Measurements from ENCODE around the gene AMPD2.
A peak's percentile ranks its signal among the peaks of the same experiment; 100 is the strongest.
"Not testable (repeated sequence)": the region's sequence is repeated elsewhere in the genome, so short reads cannot be mapped to it uniquely, and the experiment has no call there.

Gene AMPD2

DNA sequence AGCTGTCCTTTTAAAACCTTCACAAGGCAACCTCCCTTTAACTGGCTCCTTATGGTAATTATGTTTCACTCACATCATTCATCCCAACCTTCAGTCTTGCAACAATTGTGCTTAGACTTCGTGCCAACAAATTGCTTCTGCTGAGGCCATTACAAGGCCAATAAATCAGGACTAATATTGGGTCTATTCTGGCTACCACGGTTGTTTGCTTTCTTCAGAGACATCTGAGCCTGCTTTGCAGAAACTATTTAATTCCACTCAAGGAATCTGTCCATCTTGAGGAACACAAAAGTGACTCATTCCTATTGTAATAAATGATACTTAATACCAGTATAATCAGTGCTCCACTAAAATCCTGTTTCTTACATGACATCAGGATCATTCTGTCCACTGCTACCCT, 33.7 kb downstream of the AMPD2 start:
- DNase-seq (ENCODE audit: low read depth) = no peak

DNA sequence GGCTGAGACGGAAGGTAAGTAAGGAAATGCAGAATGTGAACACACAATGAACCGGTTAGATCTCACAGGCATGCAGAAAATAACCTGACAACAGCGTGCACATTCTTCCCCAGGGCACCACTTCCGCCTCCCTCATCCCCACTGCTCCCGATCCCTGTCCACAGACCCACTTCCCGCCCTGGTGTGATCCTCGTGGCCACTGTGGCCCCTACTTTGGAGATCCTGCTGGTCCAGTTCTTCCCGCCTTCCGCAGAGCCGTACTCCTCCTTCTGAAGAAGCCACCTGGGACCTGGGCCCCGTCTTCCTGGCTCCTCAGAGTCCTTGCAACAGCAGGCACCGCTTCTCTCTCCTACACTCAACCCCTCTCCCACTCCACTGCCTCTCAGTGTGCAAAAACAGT, 34.9 kb downstream of the AMPD2 start:
- no peak for DNase-seq (ENCODE audit: low read depth)

DNA sequence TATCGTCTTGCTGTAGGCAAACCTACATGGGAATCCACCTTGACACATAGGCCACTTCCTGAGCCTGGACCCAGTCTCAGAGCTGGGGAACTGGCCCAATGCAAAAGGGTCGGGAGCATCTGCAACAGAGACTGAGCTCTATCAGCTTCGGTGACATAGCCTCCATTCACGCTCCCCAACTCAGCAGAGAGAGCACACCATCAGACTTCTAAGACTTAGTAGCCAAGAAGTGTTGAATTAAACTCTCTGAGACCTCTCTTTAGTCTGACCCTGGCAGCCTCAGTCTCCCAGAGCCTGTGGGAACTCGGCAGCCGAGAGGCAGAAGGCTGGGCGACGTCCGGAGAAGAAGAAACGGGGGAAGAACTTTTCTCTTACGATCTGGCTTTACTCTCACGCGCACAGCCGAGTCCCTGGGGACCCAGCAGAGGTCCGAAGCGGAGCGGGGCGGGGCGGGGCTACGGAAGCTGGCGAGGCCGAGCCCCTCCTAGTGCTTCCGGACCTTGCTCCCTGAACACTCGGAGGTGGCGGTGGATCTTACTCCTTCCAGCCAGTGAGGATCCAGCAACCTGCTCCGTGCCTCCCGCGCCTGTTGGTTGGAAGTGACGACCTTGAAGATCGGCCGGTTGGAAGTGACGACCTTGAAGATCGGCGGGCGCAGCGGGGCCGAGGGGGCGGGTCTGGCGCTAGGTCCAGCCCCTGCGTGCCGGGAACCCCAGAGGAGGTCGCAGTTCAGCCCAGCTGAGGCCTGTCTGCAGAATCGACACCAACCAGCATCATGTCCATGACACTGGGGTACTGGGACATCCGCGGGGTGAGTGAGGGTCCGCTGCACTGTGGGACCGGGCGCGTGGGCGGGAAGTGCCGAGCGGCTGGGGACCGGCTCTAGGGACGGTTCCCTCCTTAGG, 36.2 kb downstream of the AMPD2 start, which contains the start of gene GSTM4:
GSTM4 (plus strand) TSS at position 485 of the 905 bp plus-strand sequence; CDS start at position 776, 291 bp downstream.
- DNase-seq (ENCODE audit: low read depth) = peak; percentile 67

DNA sequence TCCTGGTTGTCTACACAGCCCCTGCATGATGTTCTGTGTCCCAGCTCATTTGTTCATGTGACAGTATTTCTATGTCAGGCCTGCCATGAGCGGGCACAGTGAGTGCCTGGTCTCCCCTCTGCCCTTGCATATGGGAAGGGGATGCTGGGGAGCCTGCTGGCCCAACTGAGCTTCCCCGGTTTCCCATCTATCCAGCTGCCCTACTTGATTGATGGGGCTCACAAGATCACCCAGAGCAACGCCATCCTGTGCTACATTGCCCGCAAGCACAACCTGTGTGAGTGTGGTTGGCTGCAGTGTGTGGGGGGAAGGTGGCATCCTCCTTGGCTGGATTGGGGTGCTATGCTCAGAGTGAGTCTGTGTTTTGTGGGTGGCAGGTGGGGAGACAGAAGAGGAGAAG, 37.8 kb downstream of the AMPD2 start:
- no peak for DNase-seq (ENCODE audit: low read depth)

DNA sequence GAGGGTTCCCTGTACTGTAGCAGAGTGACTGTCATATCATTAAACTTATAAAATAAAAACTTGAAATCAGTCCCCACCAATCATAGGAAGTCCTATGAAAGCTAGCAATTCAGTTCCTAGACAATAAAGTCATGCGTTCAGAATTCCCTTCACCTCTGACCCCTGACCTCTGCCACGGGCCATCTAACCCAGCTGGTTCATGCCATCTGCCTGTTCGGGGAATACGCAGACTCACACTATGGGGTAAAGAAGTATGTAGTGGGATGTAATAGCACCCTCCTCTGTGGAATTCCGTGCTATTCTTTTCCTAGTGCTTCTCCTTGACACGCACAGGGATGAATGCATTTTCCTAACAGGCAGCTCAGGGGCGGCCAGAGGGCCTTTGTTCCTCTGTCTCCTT, 38.3 kb downstream of the AMPD2 start:
- no peak for DNase-seq (ENCODE audit: low read depth)

DNA sequence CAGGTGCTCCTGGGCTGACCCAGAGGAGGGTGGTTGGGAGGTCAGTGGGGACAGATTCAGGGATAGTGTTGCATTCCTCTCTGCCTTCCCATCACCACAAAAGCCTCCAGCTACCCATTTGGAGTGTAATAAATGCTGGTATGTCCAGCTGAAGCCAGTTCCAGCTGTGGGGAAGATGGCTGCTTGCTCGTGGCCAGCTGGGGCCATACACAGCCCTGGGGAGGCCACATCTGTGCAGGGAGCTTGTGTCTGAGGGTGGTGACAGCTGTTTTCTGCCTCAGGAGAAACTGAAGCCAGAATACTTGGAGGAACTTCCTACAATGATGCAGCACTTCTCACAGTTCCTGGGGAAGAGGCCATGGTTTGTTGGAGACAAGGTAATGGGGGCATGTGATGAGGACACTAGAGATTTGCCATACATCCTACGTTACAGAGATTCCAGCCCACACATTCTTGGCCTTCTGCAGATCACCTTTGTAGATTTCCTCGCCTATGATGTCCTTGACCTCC, 39.0 kb downstream of the AMPD2 start:
- DNase-seq (ENCODE audit: low read depth) = no peak

DNA sequence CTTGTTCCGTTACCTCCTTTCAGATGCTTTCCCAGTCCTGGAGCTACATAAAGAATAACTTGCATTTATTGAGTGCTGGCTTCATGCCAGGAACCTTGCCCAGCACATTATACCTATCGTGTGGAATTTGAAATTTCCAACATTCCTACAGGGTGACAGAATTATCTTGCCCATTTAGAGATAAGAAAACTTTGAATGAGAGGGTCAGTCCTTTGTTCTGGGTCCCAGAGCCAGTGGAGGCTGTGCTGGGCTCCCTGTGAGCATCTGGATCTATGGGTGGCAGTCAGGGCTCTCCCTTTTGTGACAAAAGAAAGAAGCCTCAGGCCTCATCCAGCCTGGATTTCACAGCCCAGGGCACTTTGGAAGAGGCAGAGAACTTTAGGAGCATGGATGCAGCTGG, 39.5 kb downstream of the AMPD2 start:
- no peak for DNase-seq (ENCODE audit: low read depth)

DNA sequence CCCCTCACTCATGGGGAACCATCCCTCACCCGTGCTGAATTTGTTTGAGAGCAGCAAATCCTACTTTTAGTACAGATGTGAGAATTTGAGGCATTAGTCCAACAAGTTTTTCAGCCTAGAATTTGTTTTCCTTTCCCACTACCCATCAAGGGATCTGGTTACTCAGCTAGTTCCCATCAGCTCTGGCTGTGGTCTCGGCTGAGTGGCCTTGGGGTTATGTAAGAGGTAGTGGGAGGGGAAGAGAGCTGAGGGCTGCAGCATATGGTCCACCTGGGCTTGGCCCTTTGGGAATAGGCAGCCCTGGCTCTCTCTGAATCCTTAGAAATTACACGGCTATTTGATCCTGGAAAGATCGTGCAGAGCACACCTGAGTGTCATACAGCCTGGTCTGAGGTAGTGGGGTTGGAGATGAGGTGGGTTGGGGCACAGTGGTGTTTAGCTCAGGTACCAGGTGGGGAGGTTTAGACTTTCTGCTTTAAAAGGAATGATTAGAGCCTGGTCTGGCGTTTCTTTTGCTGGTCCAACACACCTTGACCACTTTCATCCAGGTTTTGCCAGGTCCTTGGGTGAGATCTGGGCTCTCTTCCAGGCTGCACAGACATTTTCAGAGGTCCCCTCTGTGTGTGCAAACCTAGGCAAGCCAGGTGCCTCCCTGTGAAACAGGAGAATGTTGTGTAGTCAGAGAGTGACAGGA, 40.5 kb downstream of the AMPD2 start:
- no peak for DNase-seq (ENCODE audit: low read depth)

DNA sequence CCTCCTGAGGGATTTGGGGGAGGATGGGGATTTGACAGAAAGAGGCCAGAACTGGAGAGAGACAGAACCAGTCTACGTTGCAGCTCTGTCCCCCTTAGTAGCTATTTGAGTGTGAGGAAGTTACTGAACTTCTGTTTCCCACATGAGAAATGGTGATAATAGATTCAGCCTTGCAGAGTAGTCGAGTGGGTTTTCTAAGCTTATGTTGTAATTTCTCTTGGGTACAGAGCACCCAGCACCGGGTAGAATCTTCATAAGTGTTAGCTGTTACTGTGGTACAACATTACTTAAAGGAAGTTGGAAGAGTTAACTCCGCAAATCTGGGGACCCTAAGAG, 41.0 kb downstream of the AMPD2 start:
- not testable (repeated sequence) for DNase-seq (ENCODE audit: low read depth)

DNA sequence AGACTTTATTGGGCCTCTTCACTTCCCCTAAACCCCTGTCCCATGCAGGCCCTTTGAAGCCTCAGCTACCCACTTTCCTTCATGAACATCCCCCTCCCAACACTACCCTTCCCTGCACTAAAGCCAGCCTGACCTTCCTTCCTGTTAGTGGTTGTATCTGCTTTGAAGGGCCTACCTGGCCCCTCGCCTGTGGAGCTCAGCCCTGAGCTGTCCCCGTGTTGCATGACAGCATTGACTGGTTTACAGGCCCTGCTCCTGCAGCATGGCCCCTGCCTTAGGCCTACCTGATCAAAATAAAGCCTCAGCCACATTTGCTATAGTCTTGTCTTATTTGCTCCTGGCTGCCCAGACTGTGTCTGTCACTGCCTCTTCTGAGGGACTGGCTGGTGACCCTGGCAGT, 41.8 kb downstream of the AMPD2 start:
- DNase-seq (ENCODE audit: low read depth) = no peak

DNA sequence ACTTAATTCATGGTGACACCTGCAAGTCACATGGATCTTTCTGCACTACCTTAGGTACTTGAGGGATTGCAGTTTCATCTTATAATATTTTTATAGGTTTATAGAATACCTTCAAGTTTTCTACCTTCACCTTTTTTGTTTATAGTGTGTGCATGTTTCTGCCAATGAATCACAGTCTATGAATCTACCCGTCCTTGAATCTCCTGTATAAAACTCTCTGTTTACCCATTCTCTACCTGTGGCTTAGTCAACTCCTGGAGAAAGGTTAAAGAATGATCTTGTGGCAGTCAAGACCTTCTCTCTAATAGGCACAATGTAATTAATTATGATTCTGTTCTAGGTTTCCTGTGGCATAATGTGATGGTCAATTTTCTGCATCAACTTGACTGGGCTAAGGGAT, 45.0 kb downstream of the AMPD2 start:
- no peak for DNase-seq (ENCODE audit: low read depth)

DNA sequence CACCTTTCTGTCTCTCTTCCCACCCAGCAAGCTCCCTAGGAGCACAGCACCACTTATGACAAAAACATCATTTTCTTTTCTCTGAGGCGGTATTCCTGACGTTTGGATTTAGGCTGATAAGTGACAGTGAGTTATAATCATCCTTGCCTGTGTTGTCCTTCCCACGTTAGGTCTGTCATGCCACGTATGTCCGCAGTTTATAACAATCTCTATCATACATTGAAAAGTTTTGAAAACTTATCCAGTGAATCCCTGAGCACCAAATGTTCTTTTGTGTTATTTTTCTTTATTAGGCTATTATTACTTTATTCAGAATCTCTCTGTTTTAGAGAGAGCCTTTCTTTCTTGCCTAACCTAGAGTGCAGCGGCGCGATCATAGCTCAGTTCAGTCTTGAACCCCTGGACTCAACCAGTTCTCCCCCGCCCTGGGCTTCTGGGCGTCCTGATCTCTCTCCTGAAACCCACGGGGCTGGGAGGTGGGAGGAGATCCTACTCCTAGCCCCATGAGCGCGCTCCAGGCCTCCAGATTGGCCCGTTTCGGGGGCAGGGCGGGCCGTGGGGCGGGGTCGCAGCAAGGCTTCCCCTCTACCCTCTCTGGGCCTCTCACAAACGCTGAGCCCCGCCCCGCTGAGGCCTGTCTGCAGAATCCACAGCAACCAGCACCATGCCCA, 48.0 kb downstream of the AMPD2 start, which contains the start of gene GSTM2:
GSTM2 (plus strand) TSS at position 606 of the 671 bp plus-strand sequence; CDS start at position 665, 59 bp downstream.
- peak; percentile 86 for DNase-seq (ENCODE audit: low read depth)

DNA sequence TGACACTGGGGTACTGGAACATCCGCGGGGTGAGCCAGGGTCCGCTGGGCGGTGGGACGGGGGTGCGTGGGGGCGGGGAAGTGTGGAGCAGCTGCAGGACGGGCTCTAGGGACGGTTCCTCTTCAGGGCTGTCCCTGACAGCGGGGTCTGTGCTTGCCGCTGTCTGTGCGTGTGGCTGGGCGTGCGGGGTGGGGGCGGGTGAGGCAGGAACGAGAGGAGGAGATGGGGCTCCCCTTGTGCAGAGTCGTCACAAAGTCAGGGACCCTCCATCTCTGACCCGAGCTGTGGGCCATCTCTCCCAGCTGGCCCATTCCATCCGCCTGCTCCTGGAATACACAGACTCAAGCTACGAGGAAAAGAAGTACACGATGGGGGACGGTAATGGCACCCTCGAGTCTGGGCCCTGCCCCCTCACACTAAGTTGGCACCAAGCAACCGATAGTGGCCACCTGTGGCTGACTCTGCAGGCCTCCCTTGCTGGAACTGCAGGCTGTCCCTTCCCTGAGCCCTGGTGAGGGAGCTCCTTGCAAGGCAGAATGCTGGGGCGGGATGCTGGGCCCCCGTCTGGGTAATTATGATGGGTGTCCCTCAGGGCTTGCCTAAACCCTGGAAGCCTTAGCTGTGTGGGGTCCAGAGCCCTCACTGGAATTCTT, 48.6 kb downstream of the AMPD2 start:
- DNase-seq (ENCODE audit: low read depth) = no peak

DNA sequence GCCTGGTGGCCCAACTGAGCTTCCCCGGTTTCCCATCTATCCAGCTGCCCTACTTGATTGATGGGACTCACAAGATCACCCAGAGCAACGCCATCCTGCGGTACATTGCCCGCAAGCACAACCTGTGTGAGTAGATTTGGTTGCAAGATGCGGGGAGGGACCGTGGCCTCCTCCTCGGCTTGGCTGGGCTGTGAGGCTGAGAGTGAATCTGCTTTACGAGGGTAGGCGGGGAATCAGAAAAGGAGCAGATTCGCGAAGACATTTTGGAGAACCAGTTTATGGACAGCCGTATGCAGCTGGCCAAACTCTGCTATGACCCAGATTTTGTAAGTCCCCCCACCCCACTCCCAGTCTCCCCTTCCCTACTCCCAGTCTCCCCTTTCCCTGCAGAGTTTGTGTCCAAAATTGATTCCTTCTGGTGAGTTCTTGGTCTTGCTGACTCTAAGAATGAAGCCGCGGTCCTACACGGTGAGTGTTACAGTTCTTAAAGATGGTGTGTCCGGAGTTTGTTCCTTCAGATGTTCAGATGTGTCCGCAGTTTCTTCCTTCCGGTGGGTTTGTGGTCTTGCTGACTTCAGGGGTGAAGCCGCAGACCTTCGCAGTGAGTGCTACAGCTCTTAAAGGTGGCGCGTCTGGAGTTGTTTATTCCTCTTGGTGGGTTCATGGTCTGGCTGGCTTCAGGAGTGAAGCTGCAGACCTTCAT, 49.8 kb downstream of the AMPD2 start:
- DNase-seq (ENCODE audit: low read depth) = no peak

DNA sequence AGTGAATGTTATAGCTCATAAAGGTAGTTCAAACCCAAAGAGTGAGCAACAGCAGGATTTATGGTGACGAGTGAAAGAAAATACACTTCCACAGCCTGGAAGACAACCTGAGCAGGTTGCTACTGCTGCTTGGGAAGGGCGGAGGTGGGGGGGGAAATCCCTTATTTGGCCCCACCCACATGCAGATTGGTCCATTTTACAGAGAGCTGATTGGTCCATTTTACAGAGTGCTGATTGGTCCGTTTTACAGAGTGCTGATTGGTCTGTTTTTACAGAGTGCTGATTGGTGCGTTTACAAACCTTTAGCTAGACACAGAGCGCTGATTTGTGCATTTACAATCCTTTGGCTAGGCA, 50.3 kb downstream of the AMPD2 start:
- not testable (repeated sequence) for DNase-seq (ENCODE audit: low read depth)

DNA sequence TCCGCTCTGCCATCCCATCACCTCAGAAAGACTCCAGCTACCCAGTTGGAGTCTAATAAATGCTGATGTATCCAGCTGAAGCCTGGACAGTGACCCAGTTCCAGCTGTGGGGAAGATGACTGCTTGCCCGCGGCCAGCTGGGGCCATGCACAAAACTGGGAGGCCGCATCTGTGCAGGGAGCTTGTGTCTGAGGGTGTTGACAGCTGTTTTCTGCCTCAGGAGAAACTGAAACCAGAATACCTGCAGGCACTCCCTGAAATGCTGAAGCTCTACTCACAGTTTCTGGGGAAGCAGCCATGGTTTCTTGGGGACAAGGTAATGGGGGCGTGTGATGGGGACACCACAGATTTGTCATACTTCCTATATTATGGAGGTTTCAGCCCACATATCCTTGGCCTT, 51.4 kb downstream of the AMPD2 start:
- DNase-seq (ENCODE audit: low read depth) = no peak

DNA sequence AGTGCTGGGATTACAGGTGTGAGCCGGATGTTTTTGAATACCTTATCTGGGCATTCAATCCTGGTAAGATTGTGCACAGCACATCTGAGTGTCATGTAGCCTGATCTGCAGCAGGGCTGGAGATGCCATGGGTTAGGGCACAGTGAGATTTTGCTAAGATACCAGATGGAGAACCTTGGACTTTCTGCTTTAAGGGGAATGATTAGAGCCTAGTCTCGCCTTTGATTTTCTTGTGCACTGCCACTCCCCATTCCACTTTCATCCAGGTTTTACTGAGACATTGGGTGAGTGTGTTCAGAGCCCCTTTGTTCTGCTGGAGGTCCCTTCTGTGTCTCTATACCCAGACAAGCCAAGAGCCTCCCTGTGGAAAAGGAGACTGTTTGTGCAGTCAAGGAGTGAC, 54.2 kb downstream of the AMPD2 start:
- not testable (repeated sequence) for DNase-seq (ENCODE audit: low read depth)

DNA sequence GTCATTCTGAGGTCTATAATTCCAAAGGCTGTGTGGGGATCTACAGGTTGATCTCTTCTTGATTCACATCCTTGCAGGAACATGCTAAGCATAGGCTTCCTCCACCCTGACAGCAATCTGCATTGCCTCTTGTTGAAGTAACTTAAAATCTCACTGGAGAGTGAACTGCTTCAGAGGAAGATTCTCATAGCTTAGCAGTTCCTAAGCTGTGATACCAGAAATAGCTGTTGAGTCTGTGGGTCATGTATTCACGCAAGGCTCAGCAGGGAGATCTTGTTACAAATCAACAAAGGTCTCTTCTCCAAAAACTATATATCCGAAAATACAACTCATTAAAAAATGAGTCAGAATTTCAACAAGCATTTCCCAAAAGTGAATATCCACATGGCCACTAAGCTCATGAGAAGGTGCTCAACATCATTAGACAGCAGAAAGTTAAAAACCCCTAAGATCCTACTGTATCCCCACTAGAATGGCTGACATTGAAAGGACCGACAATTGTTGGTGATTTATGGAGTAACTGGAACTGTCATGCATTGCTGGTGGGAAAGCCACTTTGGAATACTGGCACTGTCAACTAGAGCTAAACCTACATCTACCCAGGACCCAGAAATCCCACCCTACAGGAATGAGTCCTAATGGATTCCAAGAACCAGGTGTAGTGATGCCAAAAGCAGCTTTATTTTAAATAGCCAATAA, 57.2 kb downstream of the AMPD2 start:
- not testable (repeated sequence) for DNase-seq (ENCODE audit: low read depth)

DNA sequence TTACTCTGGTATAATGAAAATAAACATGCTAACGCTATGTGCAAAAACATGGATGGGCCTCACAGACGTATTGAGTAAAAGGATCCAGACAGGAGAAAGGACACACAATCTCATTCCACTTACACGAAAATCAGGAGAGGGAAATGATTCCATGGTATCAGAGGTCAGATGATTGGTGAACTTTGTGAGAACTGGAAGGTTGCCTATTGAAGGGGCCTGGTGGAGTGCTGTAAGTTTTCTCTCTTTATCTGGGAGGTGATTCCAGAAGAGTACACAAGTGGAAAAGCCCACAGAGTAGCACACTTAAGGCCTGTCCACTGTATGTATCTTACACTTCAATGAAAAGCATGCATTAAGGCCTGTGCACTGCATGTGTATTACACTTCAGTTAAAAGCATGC, 57.8 kb downstream of the AMPD2 start:
- DNase-seq (ENCODE audit: low read depth) = no peak

DNA sequence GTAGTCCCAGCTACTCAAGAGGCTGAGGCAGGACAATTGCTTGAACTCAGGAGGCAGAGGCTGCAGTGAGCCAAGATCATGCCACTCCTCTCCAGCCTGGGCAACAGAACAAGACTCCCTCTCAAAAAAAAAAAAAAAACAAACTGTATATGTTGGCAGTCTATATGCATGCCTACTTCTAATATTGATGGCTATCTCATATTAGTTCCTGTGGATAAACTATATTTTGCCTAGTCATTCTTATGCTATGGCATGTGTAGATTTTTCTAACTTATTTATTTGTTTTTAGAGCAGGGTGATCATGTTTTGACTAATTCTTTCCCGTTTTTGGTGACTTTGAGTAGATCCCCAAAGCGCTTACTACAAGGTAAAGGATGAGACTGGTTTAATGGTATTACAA, 59.0 kb downstream of the AMPD2 start:
- not testable (repeated sequence) for DNase-seq (ENCODE audit: low read depth)

Data from stromal cell of bone marrow (primary cell).